HG02870 (cell line): ENCODE measurements around the gene ICAM2.

Source experiments
- ATAC-seq: cut with Tn5 transposase; IDR thresholded peaks from one replicate; pipeline ENCODE4 v1.9.1; 2021; ENCODE audit warnings: mild to moderate bottlenecking, moderate library complexity; ENCODE audit not compliant: unreplicated experiment

ICAM2 gene

DNA sequence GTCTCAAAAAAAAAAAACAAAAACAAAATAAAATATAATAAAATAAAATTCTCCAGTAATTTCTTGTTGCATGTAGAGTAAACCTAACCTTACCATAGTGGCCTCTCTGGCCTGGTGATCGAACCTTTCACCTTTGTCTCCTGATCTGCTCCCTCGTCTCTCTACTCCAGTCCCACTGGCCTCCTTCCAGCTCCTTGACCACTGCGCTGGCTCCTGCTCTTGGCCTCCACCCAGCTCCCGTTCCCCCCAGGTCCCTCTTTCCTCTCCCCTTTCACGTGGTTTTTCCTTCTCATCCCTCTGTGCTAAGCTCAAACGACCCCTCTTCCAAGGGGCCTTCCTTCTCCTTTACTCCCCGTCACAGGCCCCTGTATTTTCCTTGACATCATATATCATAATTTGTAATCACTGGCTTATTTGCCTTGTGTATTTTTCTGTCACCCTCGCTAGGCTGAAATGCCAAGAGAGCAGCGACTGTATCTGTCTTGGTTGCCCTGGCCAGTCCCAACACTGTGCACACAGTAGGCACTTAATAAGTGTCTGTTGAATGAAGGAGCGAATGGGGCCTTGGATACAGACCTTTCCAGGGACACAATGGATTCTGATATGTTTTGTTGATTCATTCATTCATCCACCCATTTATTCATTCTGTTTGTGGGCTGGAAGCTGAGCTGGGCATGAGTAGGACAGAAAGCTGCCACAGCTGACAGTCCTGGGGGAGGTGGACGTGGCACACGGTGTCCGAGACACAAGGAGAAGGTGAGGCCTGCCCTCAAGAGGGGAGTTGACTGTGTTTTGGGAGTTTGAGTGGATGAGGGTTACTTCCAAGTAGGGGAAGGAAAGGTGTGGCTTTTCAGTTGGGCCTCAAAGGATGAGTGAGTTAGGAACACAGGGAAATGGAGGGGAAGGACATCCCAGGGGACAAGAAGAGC lies 41.9 kb downstream of the ICAM2 start:
- no peak for ATAC-seq

DNA sequence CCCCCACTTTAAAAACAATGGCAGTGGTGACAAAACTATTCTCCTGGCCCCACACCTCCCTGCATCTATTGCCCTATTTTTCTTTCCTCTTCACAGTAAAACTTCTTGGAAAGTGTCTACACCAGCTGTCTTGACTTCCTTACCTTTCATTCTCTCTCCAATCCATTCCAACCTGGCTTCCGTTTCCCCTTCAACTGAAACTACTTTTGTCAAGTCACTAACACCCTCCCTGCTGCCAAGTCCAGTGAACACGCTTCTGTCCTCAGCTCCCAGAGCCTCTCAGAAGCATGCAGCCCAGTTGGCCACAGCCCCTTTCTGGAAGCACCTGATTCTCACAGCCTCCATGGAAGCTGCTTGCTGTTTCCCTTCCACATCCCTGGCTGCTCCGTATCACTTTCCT lies 43.7 kb downstream of the ICAM2 start:
- ATAC-seq = no peak

DNA sequence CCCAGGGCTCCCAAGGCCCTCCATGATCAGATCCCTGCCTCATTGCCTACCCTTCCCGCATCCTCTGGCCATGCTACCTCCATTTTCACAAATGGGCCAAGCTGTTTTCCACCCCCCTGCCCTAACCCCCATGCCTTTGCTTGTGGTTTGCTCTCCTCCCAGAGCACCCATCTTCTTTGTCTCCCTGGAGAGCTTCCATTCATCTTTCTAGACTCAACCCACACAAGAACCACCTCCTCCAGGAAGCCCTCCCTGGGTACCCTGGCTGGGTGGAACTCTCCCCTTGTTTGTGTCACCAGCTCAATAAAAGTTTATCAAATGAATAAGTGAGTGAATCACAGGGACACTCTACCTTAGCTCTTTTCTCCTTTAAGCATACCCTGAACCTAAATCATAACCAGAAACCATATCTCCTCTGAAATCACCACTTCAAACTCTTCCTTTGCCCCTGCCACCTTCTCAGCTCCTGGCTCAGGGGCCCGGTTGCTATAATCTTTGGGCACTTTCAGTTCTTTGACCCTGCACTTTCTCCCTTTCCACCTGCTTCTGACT lies 44.8 kb downstream of the ICAM2 start:
- ATAC-seq = no peak

DNA sequence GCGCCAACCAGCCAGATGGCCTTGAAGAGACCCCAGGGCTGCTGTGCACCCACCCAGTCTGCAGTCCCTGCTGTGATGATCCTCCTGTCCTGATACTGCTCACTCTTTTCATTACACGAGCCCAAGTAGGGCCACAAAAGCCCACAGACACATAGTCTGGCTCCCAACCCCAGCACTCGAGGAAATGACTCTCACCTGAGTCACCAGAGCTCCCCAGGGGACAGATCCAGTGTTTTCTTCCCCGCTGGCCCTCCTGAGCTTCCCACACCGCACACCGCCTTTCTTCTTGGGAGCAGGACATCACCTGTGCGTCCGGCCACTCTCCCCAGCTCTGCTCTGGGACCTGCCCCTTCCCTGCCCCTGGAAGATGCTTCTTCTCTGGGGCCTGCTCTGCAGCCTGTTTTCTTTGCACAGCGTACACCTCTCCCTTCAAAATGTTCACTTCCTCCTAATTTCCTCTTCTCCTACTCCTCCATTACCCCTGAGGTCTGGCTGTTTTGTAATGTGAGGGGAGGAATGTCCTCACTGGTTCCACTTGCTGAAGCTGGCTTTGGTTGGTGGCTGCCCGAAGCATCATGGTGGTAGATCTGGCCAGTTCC lies 45.7 kb downstream of the ICAM2 start:
- no peak for ATAC-seq

DNA sequence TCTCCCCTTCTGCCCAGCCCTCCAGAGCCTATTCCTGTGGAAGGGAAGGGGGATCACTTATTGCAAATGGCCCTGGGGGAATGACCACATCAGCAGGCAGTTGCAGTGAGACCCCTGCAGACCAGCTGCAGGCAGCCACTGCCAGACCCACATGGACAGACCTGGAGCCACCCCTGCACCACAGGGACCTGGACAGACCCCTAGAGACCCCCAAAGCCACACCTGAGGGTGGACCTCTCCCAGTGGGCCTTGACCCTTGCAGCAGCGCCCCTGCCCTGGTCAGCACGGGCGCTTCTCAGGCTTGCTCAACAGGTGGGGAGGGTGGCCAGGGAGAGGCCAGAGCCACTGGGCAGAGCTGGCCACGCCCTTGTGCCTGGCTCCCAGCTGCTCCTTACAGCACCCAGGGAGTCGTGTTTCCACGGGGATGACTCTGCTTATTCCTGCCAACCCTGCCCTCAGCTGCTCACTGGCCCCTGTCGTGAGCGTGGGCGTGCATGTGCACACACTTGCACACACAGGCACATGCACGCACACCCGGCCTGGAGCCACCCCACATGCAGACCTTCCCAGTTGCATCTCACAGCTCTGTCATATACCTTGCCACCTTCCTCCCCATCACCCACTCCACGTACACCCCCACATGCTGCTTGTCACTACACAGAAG lies 46.4 kb downstream of the ICAM2 start:
- no peak for ATAC-seq

DNA sequence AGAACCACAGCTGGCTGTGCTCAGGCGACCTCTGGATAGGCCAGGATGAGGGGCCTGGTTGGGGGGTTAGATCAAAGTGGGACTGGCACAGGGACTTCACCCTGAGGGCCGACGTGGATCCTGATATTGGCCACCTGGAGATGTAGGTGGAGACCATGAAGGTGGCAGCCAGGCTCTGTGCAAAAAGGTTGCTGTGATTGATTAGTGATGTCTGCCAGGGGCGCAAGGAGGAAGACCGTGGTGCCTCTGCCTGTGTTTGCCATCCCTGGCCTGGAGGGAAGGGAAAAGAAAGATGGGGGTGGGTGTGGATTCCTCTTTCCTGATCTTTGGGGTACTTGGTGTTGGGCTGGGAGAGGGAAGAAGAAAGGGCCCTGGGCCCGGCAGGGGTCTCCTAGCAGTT lies 47.2 kb downstream of the ICAM2 start:
- no peak for ATAC-seq

DNA sequence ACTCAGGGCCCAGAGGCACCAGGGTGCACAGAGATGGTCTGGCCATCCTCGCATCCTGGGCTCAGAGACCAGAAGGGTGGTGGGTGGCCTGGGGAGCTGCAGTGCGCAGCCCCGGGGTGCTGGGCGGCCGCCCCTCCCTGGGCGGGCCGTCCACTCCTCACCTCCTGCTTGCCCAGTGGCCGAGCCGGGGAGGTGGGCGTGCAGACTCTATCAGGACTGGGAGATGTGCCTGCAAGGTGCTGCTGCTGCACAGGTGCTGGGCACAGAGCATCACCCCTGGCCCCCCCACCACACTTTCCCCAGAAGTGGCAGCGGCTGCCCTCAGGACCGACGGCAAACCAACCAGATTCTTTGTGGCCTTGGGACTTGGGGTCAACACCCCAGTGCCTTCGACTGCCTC lies 47.6 kb downstream of the ICAM2 start, which contains the start of gene SCN4A:
Gene SCN4A, minus strand, starts transcription at position 123 of the 400 bp plus-strand sequence. Its CDS starts 77 bp downstream, at position 46.
- ATAC-seq = no peak

DNA sequence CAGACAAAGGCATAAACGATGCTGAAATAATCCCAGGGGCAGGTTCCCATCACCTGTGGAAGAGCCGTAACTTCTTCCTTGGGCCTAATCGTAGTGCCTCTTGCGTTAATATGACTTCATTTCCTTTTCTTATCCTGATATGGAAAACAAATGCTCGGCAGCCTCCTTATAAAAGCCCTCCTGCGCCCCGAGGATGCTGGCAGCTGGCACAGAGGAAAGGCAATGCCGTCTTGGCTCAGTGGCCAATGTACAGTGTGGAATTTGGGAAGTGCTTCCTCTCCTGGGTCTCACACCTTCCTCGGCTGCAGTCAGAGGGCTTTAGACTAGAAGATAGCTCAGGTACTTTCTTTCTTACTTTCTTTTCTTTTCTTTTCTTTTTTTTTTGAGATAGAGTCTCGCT lies 51.2 kb downstream of the ICAM2 start:
- ATAC-seq = no peak

DNA sequence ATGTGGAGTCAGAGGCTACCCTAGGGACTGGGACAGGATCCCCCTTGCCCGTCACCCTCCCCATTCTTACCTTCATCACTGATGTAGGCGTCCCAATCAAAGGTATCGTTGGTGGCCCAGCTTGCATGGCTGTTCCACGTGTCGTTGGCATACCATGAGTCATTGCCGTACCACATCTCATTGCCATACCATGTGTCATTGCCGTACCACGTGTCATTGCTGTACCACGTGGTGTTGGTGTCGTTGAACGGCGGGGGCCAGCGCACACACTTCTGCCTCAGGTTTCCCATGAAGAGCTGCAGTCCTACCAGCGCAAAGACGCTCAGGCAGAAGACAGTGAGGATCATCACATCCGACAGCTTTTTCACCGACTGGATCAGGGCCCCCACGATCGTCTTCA lies 52.5 kb downstream of the ICAM2 start:
- ATAC-seq = no peak

DNA sequence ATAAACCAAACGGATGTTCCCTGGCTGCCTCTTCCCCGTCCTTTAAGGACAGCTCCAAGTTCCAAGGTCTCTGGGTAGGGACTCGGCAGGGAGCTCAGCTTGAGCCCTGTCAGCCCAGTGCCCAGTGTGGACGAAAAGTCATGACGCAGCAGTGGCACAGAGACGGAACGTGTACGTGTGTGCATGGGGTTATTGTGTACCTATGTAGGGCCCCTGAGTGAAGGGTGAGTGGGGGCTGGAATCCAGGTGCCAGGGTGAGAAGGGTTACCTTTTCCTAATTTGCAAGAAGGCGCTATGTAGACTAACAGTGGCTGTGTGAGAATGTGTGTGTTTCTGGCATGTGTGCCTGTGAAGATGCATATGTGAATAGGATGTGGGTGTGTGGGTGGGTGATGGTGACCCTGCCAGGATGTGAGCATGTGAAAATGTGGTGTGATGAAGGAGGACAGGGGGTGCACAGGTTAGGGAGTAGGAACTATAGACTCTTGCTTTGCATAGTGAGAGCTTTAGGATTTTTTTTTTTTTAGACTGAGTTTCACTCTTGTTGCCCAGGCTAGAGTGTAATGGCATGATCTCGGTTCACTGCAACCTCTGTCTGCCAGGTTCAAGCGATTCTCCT lies 53.7 kb downstream of the ICAM2 start:
- ATAC-seq = no peak

DNA sequence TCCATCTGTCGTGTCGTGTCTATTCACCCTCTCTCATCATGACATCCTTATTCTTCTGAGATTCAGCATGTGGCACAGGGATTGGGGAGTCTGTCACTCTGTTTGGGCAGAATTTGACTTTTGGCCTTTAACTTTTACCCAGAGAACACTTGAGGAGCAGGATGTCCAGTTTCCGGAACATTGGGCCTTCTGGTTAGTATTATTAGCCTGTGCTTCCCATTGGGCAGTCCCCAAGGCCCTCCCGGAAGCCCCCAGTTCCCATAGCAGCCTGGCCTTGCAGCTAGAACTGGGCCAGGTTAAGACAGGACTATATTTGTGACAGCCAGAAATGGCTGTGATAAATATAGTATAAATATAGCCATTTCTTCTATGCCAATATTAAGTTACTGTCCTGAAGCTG lies 57.3 kb downstream of the ICAM2 start:
- no peak for ATAC-seq

DNA sequence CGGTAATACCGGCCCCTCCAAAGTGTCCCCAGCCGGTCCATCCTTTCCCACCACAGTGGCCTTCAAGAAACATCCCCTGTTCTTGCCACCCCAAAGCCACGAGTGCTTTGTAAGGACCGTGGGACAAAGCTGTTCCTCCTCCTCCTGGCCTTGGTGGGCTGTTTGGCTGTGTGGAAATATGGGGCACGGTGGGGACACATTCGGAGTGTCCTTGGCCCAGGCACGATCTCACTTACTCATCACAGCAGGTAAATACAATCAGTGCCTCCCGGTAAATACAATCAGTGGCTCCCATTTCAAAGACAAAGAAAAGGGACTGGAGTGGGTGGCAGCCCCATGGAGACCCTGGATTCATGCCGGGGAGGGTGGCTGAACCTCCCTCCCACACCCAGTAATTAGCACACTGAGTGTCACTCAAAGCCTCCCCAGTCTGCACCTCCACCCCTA lies 58.1 kb downstream of the ICAM2 start:
- ATAC-seq = no peak

DNA sequence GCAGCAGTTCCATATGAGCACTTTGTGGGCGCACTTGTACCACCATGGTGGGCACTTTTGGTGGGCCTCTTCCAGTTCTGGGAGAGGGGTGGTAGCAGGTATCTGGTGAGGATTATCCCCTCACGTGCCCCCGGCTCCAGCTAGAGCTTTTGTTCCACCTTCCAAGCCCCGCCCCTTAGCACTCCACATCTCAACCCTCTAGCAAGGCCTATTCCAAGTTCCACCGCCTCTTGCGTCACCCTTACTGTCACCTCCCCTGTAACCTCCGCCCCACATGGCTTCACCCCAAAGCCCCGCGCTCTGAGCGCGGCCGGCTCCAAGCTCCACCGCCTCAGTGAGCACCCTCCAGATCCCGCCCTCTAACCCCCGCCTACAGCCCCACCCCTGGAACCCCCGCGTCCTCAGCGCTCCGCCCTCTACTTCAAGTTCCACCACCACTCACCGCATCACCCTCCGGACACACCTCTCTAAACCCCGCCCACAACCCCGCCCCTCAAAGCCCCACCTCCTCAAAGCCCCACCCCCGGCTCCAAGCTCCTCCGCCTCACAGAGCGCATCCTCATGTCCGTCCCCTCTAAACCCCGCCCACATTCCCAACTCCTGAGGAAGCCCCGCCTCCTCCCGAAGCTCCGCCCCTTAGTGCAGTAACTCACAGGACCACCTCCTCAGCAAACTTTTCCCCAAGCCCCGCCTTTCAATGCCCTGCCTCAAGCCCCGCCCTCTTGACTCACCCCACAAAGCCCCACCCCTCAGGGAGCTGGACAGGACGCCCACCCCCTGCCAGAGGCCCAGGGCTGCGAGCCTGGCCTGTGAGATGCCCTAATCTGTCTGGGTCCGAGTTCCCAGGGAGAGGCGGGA lies 58.8 kb downstream of the ICAM2 start:
- ATAC-seq = no peak

DNA sequence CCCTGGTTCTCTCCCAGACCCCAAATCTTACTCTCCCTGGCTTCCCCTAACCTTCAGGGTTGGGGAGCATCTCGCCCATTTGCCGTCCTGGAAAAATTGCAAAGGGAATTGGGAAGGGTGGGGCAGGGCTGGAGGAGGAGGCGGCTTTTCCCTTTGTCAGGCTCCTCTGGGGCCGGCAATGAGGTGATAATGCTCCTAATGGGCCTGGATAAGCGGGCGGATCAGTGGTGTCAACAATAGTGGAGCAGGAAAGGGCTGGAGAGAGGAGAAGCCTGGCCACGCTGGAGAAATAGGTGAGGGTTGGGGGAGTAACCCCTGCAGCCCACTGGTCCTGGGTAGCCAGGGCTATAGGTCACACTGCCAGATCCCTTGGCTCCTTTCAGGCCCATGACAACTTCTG lies 60.0 kb downstream of the ICAM2 start:
- ATAC-seq = no peak

DNA sequence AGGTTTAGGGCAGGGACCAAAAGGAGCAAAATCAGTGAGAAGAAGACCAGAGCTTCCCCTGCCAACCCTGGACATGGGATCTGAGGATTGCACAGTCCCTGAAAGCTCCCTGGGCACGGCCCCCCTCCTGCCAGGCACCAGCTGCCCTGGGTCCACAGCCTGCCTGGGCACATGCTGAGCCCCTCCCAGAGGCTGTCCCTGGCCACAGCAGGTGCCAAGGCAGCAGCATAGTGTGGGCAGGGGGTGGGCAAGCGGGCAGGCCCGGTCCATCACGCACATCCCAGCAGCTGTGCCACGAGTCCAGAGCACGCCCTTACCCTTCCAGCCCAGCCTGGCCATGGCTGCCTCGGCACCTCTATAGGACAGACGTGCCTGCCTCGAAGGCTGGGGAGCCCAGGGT lies 60.4 kb downstream of the ICAM2 start:
- no peak for ATAC-seq

DNA sequence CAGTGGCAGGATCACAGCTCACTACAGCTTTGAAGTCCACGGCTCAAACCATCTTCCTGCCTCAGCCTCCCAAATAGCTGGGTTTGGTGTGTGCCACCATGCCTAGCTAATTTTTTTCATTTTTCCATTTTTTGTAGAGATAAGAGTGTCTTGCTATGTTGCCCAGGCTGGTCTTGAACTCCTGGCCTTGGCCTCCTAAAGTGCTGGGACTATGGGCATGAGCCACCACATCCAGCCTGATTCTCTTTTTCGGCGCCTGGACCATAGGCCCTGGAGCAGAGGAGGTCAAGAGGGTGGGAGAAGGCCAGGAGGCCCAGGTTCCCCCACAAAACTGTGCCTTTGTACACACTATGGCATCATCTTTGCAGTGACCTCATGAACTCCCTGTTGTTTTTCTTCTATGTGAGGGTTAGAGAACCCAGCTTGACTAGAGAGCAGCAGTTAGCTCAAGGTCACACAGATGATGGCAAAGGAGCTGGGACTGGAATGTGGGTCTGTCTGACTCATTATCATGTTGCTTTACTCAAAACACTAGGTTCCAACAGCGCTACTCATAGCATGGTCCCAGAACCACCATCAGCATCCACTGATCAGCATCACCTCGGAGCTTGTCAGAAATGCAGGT lies 64.0 kb downstream of the ICAM2 start:
- ATAC-seq = no peak

DNA sequence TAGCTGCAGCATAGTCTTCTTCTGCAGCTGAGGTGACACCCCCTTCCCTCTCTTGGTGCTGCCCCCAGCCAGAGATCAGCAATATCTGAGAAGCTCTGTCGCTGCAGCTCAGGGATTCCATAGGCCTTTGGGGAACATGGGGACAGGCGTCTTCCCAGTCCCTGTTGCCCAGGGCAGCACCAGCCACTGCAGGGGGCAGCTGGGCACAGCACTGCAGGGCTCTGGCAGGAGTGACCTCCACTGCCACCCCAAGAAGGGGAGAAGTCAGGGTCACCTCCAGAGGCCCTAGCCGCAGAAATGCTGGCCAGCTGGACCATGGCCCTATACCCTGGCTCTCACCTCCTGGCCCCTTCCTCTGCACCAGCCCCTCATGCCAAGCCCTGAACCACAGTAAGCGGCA lies 64.6 kb downstream of the ICAM2 start:
- no peak for ATAC-seq

DNA sequence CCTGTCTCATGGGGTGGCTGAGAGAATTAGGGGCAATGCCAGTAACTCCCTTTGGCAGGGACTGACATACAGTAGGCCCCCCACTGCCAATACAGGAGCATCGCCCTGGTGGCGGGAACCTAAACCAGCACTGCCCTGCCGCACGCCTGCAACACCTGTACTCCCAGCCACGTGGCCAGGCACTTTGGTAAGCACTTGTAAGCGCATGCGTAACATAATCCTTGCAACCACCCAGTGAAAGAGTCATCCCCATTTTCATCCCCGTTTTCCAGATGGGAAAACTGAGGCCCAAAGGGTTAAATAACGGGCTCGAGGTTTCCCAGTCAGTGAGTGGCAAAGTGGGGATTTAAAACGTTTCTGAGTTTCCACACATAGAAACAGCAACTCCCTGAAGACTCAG lies 65.2 kb downstream of the ICAM2 start:
- ATAC-seq = no peak

DNA sequence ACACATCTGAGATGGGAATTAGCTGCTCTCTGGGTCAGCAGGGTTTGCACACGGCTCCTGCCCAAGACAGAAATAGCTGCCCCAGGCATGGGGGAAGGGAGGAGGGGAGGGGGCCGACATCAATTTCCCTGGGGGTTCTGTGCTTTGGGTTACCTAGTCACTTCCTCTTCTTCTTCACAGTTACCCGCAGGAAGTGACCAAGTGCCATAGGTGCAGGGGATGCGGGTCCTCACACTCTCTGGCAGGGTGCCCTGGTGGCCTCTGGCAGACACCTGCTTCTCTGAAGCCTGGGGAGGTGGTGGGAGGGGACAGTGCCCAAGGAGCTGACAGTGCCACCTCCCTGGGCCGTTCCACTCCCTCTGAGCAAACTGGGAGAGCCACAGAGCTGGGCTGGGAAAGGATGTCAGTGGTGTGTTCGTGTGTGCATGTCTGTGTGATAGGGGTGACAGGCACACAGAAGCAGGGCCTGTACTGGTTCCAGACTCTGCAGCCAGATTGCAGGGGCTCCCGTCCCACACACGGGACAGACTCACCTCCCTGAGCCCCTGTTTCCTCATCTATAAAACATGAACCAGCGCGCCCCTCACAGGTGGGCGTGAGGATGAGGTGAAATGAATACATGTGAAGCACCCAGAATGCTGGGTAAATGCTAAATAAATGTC lies 65.9 kb downstream of the ICAM2 start:
- no peak for ATAC-seq
